GM15510 (cell line): ENCODE data around the gene CLDN11.

Experiments
- POLR2A ChIP-seq: IDR thresholded peaks from 3 replicates; pipeline ENCODE4 v1.6.1; 2011; ENCODE audit warnings: borderline replicate concordance; ENCODE audit not compliant: insufficient read length; ENCODE audit errors: extremely low read depth

Gene CLDN11

GRCh38 chr3:170440344-170440743 lies 21.7 kb downstream of the CLDN11 start:
- no peak for TF ChIP-seq POLR2A

- no peak for TF ChIP-seq POLR2A
Measured at GRCh38 chr3:170441412-170441811, 22.7 kb downstream of the CLDN11 start.

- no peak for TF ChIP-seq POLR2A
Measured at GRCh38 chr3:170442947-170443346, 24.3 kb downstream of the CLDN11 start.

- TF ChIP-seq POLR2A = no peak
Measured at GRCh38 chr3:170443457-170443856, 24.8 kb downstream of the CLDN11 start.

GRCh38 chr3:170448584-170448983 lies 29.9 kb downstream of the CLDN11 start:
- TF ChIP-seq POLR2A = no peak

GRCh38 chr3:170450039-170450438 lies 31.4 kb downstream of the CLDN11 start:
- TF ChIP-seq POLR2A = no peak

GRCh38 chr3:170454509-170454908 lies 35.8 kb downstream of the CLDN11 start:
- TF ChIP-seq POLR2A = no peak

- TF ChIP-seq POLR2A = no peak
Measured at GRCh38 chr3:170458285-170458684, 39.6 kb downstream of the CLDN11 start.

GRCh38 chr3:170463011-170463410 lies 44.3 kb downstream of the CLDN11 start:
- TF ChIP-seq POLR2A = no peak

GRCh38 chr3:170465955-170466354 lies 47.3 kb downstream of the CLDN11 start:
- no peak for TF ChIP-seq POLR2A

GRCh38 chr3:170467007-170467406 lies 48.3 kb downstream of the CLDN11 start:
- no peak for TF ChIP-seq POLR2A

- no peak for TF ChIP-seq POLR2A
Measured at GRCh38 chr3:170467571-170468147, 49.0 kb downstream of the CLDN11 start.

- no peak for TF ChIP-seq POLR2A
Measured at GRCh38 chr3:170469151-170470062, 50.7 kb downstream of the CLDN11 start.

- TF ChIP-seq POLR2A = no peak
Measured at GRCh38 chr3:170470063-170471016, 51.7 kb downstream of the CLDN11 start.

GRCh38 chr3:170471149-170471548 lies 52.5 kb downstream of the CLDN11 start:
- TF ChIP-seq POLR2A = no peak

GRCh38 chr3:170473358-170473757 lies 54.7 kb downstream of the CLDN11 start:
- TF ChIP-seq POLR2A = no peak

- TF ChIP-seq POLR2A = no peak
Measured at GRCh38 chr3:170475092-170475685, 56.5 kb downstream of the CLDN11 start.
